Neural progenitor cell (in vitro differentiated cells): ENCODE measurements around the gene MYD88. TPM values are rescaled to one million over a fixed set of nuclear protein-coding genes. Genes with fewer than 3 reads are reported as not detected.

Experiments used
- DNase-seq: peaks from one replicate; pipeline ENCODE4 v3.0.0-alpha.2; 2016; ENCODE audit warnings: low spot score
- H2AFZ ChIP-seq: fragments of 200-600 bp; sonication (generic); replicated peaks from 2 replicates; pipeline ENCODE4 v1.6.1; 2016; ENCODE audit warnings: antibody characterized with exemption
- H3F3A ChIP-seq: fragments of 200-600 bp; sonication (generic); 2 replicates; pipeline ENCODE4 v1.6.1; 2016; ENCODE audit warnings: antibody characterized with exemption, low read depth
- H3K27ac ChIP-seq: fragments of 200-600 bp; sonication (generic); 2 replicates; pipeline ENCODE4 v1.5.1; 2016; ENCODE audit warnings: mild to moderate bottlenecking
- H3K27me3 ChIP-seq: fragments of 200-600 bp; sonication (generic); 2 replicates; pipeline ENCODE4 v1.6.1; 2016; ENCODE audit warnings: mild to moderate bottlenecking, moderate library complexity
- H3K36me3 ChIP-seq: fragments of 200-600 bp; sonication (generic); 2 replicates; pipeline ENCODE4 v1.5.1; 2016
- H3K4me1 ChIP-seq: fragments of 200-600 bp; sonication (generic); 2 replicates; pipeline ENCODE4 v1.6.1; 2016; ENCODE audit warnings: mixed run types
- H3K4me2 ChIP-seq: fragments of 200-600 bp; sonication (generic); 2 replicates; pipeline ENCODE4 v1.6.1; 2016
- H3K4me3 ChIP-seq: fragments of 200-600 bp; sonication (generic); 2 replicates; pipeline ENCODE4 v1.5.1; 2016
- H3K79me2 ChIP-seq: fragments of 200-600 bp; sonication (generic); 2 replicates; pipeline ENCODE4 v1.6.1; 2016; ENCODE audit warnings: low read depth
- H3K9ac ChIP-seq: fragments of 200-600 bp; sonication (generic); 2 replicates; pipeline ENCODE4 v1.6.1; 2016
- H3K9me3 ChIP-seq: fragments of 200-600 bp; sonication (generic); 2 replicates; pipeline ENCODE4 v1.5.1; 2016; ENCODE audit warnings: low read depth
- H4K20me1 ChIP-seq: fragments of 200-600 bp; sonication (generic); 2 replicates; pipeline ENCODE4 v1.6.1; 2016; ENCODE audit warnings: low read depth
- H3K27ac Mint-ChIP-seq: 3 replicates; pipeline ENCODE4 v1.8.0; 2021; ENCODE audit warnings: mixed read lengths
- H3K27me3 Mint-ChIP-seq: 2 replicates; pipeline ENCODE4 v1.8.0; 2022; ENCODE audit warnings: low read depth, mild to moderate bottlenecking, inconsistent platforms, moderate library complexity, mixed read lengths; ENCODE audit not compliant: insufficient read depth
- H3K36me3 Mint-ChIP-seq: 3 replicates; pipeline ENCODE4 v1.8.0; 2021; ENCODE audit warnings: mixed read lengths
- H3K4me1 Mint-ChIP-seq: 3 replicates; pipeline ENCODE4 v1.8.0; 2021; ENCODE audit warnings: mixed read lengths
- H3K4me3 Mint-ChIP-seq: 3 replicates; pipeline ENCODE4 v1.8.0; 2021; ENCODE audit warnings: mild to moderate bottlenecking, moderate library complexity, mixed read lengths
- H3K9me3 Mint-ChIP-seq: 3 replicates; pipeline ENCODE4 v1.8.0; 2020; ENCODE audit warnings: mixed read lengths
- EZH2 ChIP-seq: fragments of 200-600 bp; sonication (generic); IDR thresholded peaks from 2 replicates; pipeline ENCODE4 v1.6.1; 2017; ENCODE audit warnings: antibody characterized with exemption, mild to moderate bottlenecking, moderate library complexity
- EZH2phosphoT487 ChIP-seq: fragments of 200-600 bp; sonication (generic); IDR thresholded peaks from 2 replicates; pipeline ENCODE4 v1.6.1; 2017; ENCODE audit warnings: antibody characterized with exemption
- total RNA-seq: library from RNA; depleted of rRNA; stranded (reverse); fragments of >200 nt; gene quantifications from 2 replicates; pipeline ENCODE4 v1.2.3, GENCODE V29; 2015; ENCODE audit warnings: low replicate concordance
- TF ChIP-seq, protein P1 (sequence below): fragments of 200-600 bp; sonication (generic); IDR thresholded peaks from 2 replicates; pipeline ENCODE4 v1.5.1; 2017; ENCODE audit warnings: antibody characterized with exemption, mild to moderate bottlenecking

The MYD88 gene
- total RNA-seq, 1 donor from 2014 or later = 3.1 TPM

DNA sequence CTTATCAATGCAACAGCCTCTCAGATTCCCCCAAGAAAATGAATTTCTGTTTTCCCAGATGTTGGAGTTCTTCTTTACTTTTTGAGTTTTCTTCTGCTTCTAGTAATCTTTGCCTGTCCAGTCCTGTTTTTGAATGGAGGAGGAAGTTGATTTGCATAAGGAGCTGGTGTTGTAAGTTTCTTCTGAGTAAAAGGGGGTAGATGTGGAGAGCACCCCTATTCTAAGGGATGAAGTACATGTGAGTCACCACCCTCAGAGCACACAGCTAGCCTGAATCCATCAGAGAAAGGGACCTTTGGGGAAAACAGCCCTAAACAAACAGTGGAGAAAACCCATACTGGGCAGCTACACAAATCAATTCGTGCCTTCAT, 36.0 kb upstream of the MYD88 start:
- Mint-ChIP-seq H3K27ac (no peak overlapping the region), H3K27me3 (peaks cover 5% of the 10 kb centered on the region), H3K4me3 (no peak overlapping the region), H3K9me3 (peaks cover 2% of the 10 kb centered on the region), H3K4me1 (peaks cover 28% of the 10 kb centered on the region), H3K36me3 (no peaks in the 10 kb centered on the region)
- no peak overlapping the region for H3K4me3 ChIP-seq
- H3K9ac ChIP-seq = no peak overlapping the region
- H3K79me2 ChIP-seq = no peaks in the 10 kb centered on the region
- H4K20me1 ChIP-seq = no peaks in the 10 kb centered on the region
- peaks cover 15% of the 10 kb centered on the region for H3F3A ChIP-seq
- peak overlapping the region; percentile 23 for H3K4me2 ChIP-seq
- peaks cover 34% of the 10 kb centered on the region for H3K4me1 ChIP-seq
- TF ChIP-seq, protein P1, sequence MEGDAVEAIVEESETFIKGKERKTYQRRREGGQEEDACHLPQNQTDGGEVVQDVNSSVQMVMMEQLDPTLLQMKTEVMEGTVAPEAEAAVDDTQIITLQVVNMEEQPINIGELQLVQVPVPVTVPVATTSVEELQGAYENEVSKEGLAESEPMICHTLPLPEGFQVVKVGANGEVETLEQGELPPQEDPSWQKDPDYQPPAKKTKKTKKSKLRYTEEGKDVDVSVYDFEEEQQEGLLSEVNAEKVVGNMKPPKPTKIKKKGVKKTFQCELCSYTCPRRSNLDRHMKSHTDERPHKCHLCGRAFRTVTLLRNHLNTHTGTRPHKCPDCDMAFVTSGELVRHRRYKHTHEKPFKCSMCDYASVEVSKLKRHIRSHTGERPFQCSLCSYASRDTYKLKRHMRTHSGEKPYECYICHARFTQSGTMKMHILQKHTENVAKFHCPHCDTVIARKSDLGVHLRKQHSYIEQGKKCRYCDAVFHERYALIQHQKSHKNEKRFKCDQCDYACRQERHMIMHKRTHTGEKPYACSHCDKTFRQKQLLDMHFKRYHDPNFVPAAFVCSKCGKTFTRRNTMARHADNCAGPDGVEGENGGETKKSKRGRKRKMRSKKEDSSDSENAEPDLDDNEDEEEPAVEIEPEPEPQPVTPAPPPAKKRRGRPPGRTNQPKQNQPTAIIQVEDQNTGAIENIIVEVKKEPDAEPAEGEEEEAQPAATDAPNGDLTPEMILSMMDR = no peak
- no peak for TF ChIP-seq EZH2
- no peak for TF ChIP-seq EZH2phosphoT487
- no peaks in the 10 kb centered on the region for H3K27me3 ChIP-seq
- H3K36me3 ChIP-seq = no peaks in the 10 kb centered on the region
- no peak overlapping the region for H2AFZ ChIP-seq
- no peak overlapping the region for H3K27ac ChIP-seq
- peaks cover 11% of the 10 kb centered on the region for H3K9me3 ChIP-seq
- no peak for DNase-seq

DNA sequence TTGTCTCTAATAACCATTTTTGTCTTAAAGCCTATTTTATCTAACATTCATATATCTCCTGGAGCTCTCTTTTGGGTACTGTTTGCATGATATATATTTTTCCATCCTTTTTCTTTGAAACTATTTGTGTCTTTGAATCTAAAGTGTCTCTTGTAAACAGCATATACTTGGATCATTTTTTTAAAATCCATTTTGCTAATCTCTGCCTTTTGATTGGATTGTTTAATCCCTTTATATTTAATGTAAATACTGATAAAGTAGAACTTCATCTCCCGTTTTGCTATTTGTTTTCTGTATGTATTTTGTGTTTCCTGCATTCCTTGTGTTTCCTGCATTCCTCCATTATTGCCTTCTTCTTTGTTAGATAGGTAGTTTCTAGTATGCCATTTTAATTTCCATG, 32.9 kb upstream of the MYD88 start:
- Histone ChIP-seq H3K36me3 (no peaks in the 10 kb centered on the region), H3K27ac (no peak overlapping the region), H2AFZ (no peak overlapping the region), H3K4me3 (no peak overlapping the region), H3K4me2 (no peak overlapping the region), H3K4me1 (peaks cover 14% of the 10 kb centered on the region), H3K9ac (no peak overlapping the region), H3F3A (no peaks in the 10 kb centered on the region), H3K27me3 (no peaks in the 10 kb centered on the region), H3K9me3 (peaks cover 11% of the 10 kb centered on the region), H4K20me1 (no peaks in the 10 kb centered on the region), H3K79me2 (no peaks in the 10 kb centered on the region)
- Mint-ChIP-seq H3K27me3 (peaks cover 6% of the 10 kb centered on the region), H3K36me3 (no peaks in the 10 kb centered on the region), H3K9me3 (peaks cover 2% of the 10 kb centered on the region), H3K4me3 (no peak overlapping the region), H3K27ac (no peak overlapping the region), H3K4me1 (peaks cover 9% of the 10 kb centered on the region)
- TF ChIP-seq EZH2phosphoT487 (no peak), EZH2 (no peak)
- TF ChIP-seq, protein P1 = no peak
- no peak for DNase-seq

- peaks cover 11% of the 10 kb centered on the region for H3K9me3 ChIP-seq
- H3F3A ChIP-seq = no peaks in the 10 kb centered on the region
- peaks cover 2% of the 10 kb centered on the region for H3K27me3 Mint-ChIP-seq
- H3K9me3 Mint-ChIP-seq = peaks cover 2% of the 10 kb centered on the region
- H3K27ac Mint-ChIP-seq = no peak overlapping the region
- H4K20me1 ChIP-seq = no peaks in the 10 kb centered on the region
- no peak overlapping the region for H2AFZ ChIP-seq
- H3K4me3 ChIP-seq = no peak overlapping the region
- H3K36me3 ChIP-seq = no peaks in the 10 kb centered on the region
- TF ChIP-seq, protein P1 = no peak
- TF ChIP-seq EZH2phosphoT487 (no peak), EZH2 (no peak)
- H3K4me1 Mint-ChIP-seq = peaks cover under 1% of the 10 kb centered on the region
- no peak overlapping the region for H3K4me2 ChIP-seq
- no peaks in the 10 kb centered on the region for H3K36me3 Mint-ChIP-seq
- no peak overlapping the region for H3K4me3 Mint-ChIP-seq
- no peaks in the 10 kb centered on the region for H3K4me1 ChIP-seq
- H3K27me3 ChIP-seq = no peaks in the 10 kb centered on the region
- H3K79me2 ChIP-seq = no peaks in the 10 kb centered on the region
- no peak overlapping the region for H3K9ac ChIP-seq
- DNase-seq = no peak
- H3K27ac ChIP-seq = no peak overlapping the region
Measured at GRCh38 chr3:38107911-38108648, 30.4 kb upstream of the MYD88 start.
